HepG2 (cell line): ENCODE results near the gene SGPL1. TPM values are rescaled to one million over a fixed set of nuclear protein-coding genes. Genes with fewer than 3 reads are reported as not detected.

Experiments
- ATAC-seq: fragments of 200-7000 bp; cut with Tn5 transposase; 3 replicates; pipeline ENCODE4 v1.9.1; 2020; ENCODE audit warnings: mild to moderate bottlenecking, moderate library complexity
- BruUV-seq: library from RNA; stranded (reverse); fragments of 400-500 nt; replicated peaks from 2 replicates; lab custom pipeline; 2021; lab: Mats Ljungman, UMichigan
- CTCF ChIA-PET: fragments of 300-600 bp; formaldehyde crosslinking; extraction: SDS; loops from one replicate; lab custom pipeline; 2021; ENCODE audit warnings: low total read pairs, inconsistent platforms, low intra/inter-chr PET ratio; lab: Yijun Ruan, JAX
- POLR2A ChIA-PET: fragments of 350-600 bp; sonication (Branson Sonifier 250); formaldehyde crosslinking; loops from one replicate; lab custom pipeline; 2020; ENCODE audit warnings: antibody characterized with exemption, inconsistent platforms; lab: Yijun Ruan, JAX
- DNase-seq: peaks from one replicate; pipeline ENCODE4 v3.0.0-alpha.2; 2015; ENCODE audit warnings: low spot score
- FAIRE-seq: peaks from 3 replicates; lab custom pipeline; 2011; peaks lifted over from hg19 to GRCh38; lab: Jason Lieb, UNC
- H2AFZ ChIP-seq: one replicate; pipeline ENCODE4 v1.6.1; 2011; ENCODE audit warnings: low read length, inconsistent platforms
- H3K27ac ChIP-seq: fragments of 300-600 bp; 3 replicates; pipeline ENCODE4 v1.8.0; 2011; ENCODE audit warnings: mixed run types, mild to moderate bottlenecking, mixed read lengths, low read length, inconsistent platforms; ENCODE audit not compliant: insufficient read depth; ENCODE audit errors: extremely low read length
- H3K27me3 ChIP-seq, 2 experiments: fragments of 200-600 bp in 1 of 2; 2 replicates in 1 of 2; 3 replicates in 1 of 2; pipeline versions ENCODE4 v1.6.0 to v1.8.0; 2011; ENCODE audit warnings: low read length in 2 of 2, mild to moderate bottlenecking in 2 of 2, moderate library complexity in 2 of 2, inconsistent platforms in 1 of 2; ENCODE audit not compliant: insufficient read depth in 2 of 2, control insufficient read depth in 1 of 2
- H3K36me3 ChIP-seq, 2 experiments: fragments of 200-600 bp in 1 of 2; replicated peaks in 1 of 2; 2 replicates in 1 of 2; 3 replicates in 1 of 2; pipeline versions ENCODE4 v1.5.1 to v1.8.0; 2011; ENCODE audit warnings: low read length in 2 of 2, inconsistent platforms in 1 of 2; ENCODE audit not compliant: insufficient read depth in 2 of 2, control insufficient read depth in 1 of 2
- H3K4me1 ChIP-seq: 2 replicates; pipeline ENCODE4 v1.5.1; 2012; ENCODE audit warnings: low read length, inconsistent platforms; ENCODE audit not compliant: insufficient read depth
- H3K4me2 ChIP-seq: 2 replicates; pipeline ENCODE4 v1.6.0; 2011; ENCODE audit warnings: low read depth, low read length, inconsistent platforms
- H3K4me3 ChIP-seq, 3 experiments: fragments of 200-600 bp in 1 of 3; sonication (generic), shearing (Covaris generic) in 1 of 3; replicated peaks in 1 of 3; 2 replicates each; pipeline ENCODE4 v1.5.1; 2011 to 2016; ENCODE audit warnings: low read length in 3 of 3, inconsistent platforms in 2 of 3, low read depth in 2 of 3, mild to moderate bottlenecking in 2 of 3, control low read depth in 1 of 3, mixed read lengths in 1 of 3; ENCODE audit not compliant: insufficient read depth in 1 of 3
- H3K79me2 ChIP-seq: one replicate; pipeline ENCODE4 v1.6.1; 2011; ENCODE audit warnings: low read length, inconsistent platforms; ENCODE audit not compliant: insufficient read depth
- H3K9ac ChIP-seq: 2 replicates; pipeline ENCODE4 v1.6.0; 2011; ENCODE audit warnings: mild to moderate bottlenecking, low read depth, low read length, inconsistent platforms; ENCODE audit not compliant: insufficient read depth
- H3K9me3 ChIP-seq: 2 replicates; pipeline ENCODE4 v1.5.1; 2012; ENCODE audit warnings: mild to moderate bottlenecking, low read length
- H4K20me1 ChIP-seq: 2 replicates; pipeline ENCODE4 v1.6.0; 2011; ENCODE audit warnings: inconsistent platforms, mild to moderate bottlenecking, low read length, moderate library complexity; ENCODE audit not compliant: insufficient read depth
- AKNA ChIP-seq: sonication (generic); formaldehyde crosslinking; IDR thresholded peaks from 2 replicates; pipeline ENCODE4 v1.4.0; 2020; ENCODE audit warnings: missing genetic modification reagents, borderline replicate concordance
- ARID3A ChIP-seq: IDR thresholded peaks from 2 replicates; pipeline ENCODE4 v1.6.1; 2012; ENCODE audit warnings: low read depth, low read length, improper control_type of control experiment
- DNMT1 ChIP-seq: sonication (generic); formaldehyde crosslinking; IDR thresholded peaks from 2 replicates; pipeline ENCODE4 v1.5.1; 2020; ENCODE audit warnings: mild to moderate bottlenecking, missing genetic modification reagents
- HNRNPLL ChIP-seq: fragments of 200-400 bp; formaldehyde crosslinking; IDR thresholded peaks from 2 replicates; pipeline ENCODE4 v1.6.1; 2017; ENCODE audit warnings: mild to moderate bottlenecking, low read depth, low read length; ENCODE audit not compliant: poor library complexity, severe bottlenecking
- HOXD1 ChIP-seq: sonication (generic); formaldehyde crosslinking; IDR thresholded peaks from 2 replicates; pipeline ENCODE4 v1.5.0; 2020; ENCODE audit warnings: missing genetic modification reagents
- KMT2B ChIP-seq: IDR thresholded peaks from 2 replicates; pipeline ENCODE4 v1.6.1; 2016; ENCODE audit warnings: missing genetic modification reagents, missing compliant biosample characterization
- MIER3 ChIP-seq: IDR thresholded peaks from 2 replicates; pipeline ENCODE4 v1.6.1; 2016; ENCODE audit warnings: missing compliant biosample characterization, borderline replicate concordance
- SKIL ChIP-seq: sonication (generic); formaldehyde crosslinking; IDR thresholded peaks from 2 replicates; pipeline ENCODE4 v1.8.0; 2022; ENCODE audit warnings: missing genetic modification reagents, mild to moderate bottlenecking, moderate library complexity, borderline replicate concordance
- SNRNP70 ChIP-seq: fragments of 200-400 bp; formaldehyde crosslinking; IDR thresholded peaks from 2 replicates; pipeline ENCODE4 v1.6.1; 2017; ENCODE audit warnings: mild to moderate bottlenecking, low read depth, low read length, moderate library complexity
- TRAFD1 ChIP-seq: sonication (generic); formaldehyde crosslinking; IDR thresholded peaks from 2 replicates; pipeline ENCODE4 v1.5.1; 2020; ENCODE audit warnings: missing genetic modification reagents, mild to moderate bottlenecking, borderline replicate concordance
- ZNF225 ChIP-seq: sonication (generic); formaldehyde crosslinking; IDR thresholded peaks from 2 replicates; pipeline ENCODE4 v1.4.0; 2020; ENCODE audit warnings: mild to moderate bottlenecking, missing genetic modification reagents
- WGBS: methylation state at CpG from one replicate; pipeline ENCODE4 v1.1.6; 2017; ENCODE audit warnings: low lambda C conversion rate; 5-methylcytosine and 5-hydroxymethylcytosine counted together
- in situ Hi-C: cut with HindIII; loops from 2 replicates; pipeline ENCODE4 v1.10.0; 2017; ENCODE audit warnings: low pct_unique_long_range_greater_than_20kb; ENCODE audit not compliant: extremely low pct_ligation_motif_present
- intact Hi-C: fragments of 100-400 bp; cut with micrococcal nuclease; formaldehyde crosslinking; loops from one replicate; pipeline ENCODE4 v1.10.0; 2022; ENCODE audit not compliant: unreplicated experiment
- polyA plus RNA-seq, 8 experiments: library from polyadenylated mRNA; depleted of rRNA in 3 of 8; stranded (reverse) in 7 of 8; unstranded in 1 of 8; fragments of >200 nt; fragmentation: Illumina TruSeq in 4 of 8; extraction: Trizol in 4 of 8; gene quantifications; 2 replicates each; pipeline versions ENCODE4 v1.2.1 to v1.2.3, GENCODE V29; 2011 to 2016; ENCODE audit warnings: low read depth in 4 of 8, missing spikeins in 1 of 8, mixed read lengths in 1 of 8; ENCODE audit not compliant: insufficient read depth in 1 of 8
- total RNA-seq, 5 experiments: library from RNA; depleted of rRNA; stranded (reverse); fragments of >200 nt; fragmentation: Illumina TruSeq; extraction: Trizol; gene quantifications; 2 replicates each; pipeline ENCODE4 v1.2.3, GENCODE V29; 2016; ENCODE audit warnings: low read depth in 1 of 5

SGPL1 gene
- total and polyA plus RNA-seq, 2 of the 13 experiments (the other 11 are each of a cell fraction or from before 2014, with no cell fraction given), result 17.6 to 25.0 TPM

- TF ChIP-seq SKIL (CRISPR knock-in tag) (no peak), KMT2B (CRISPR knock-in tag) (no peak), ZNF225 (CRISPR knock-in tag) (no peak), TRAFD1 (CRISPR knock-in tag) (no peak), DNMT1 (CRISPR knock-in tag) (no peak), HNRNPLL (no peak)
Measured at GRCh38 chr10:70780772-70781171, 35.0 kb upstream of the SGPL1 start (continued).

GRCh38 chr10:70781461-70782051 is 34.2 kb upstream of the SGPL1 start:
- 52% methylated on average over 6 of the region's 8 CpGs for WGBS
- no TSS peak for BruUV-seq

More at GRCh38 chr10:70781461-70782051, 34.2 kb upstream of the SGPL1 start:
- no peak overlapping the region for H3K4me3 ChIP-seq
- ATAC-seq, result no peak
- H3K79me2 ChIP-seq, result no peaks in the 10 kb centered on the region
- no peaks in the 10 kb centered on the region for H3K36me3 ChIP-seq
- peaks cover 11 to 48% of the 10 kb centered on the region in 2 experiments; a peak in 3 of 5 replicates for H3K27me3 ChIP-seq
- CTCF ChIA-PET, result no interaction called here
- intact Hi-C loops (no loop called here), in situ Hi-C loops (no loop called here)
- no peak overlapping the region for H3K9ac ChIP-seq
- H3K4me1 ChIP-seq, result no peaks in the 10 kb centered on the region
- POLR2A ChIA-PET, result no interaction called here
- no peak for TF ChIP-seq SNRNP70
- TF ChIP-seq HOXD1 (CRISPR knock-in tag), result no peak
- TF ChIP-seq AKNA (CRISPR knock-in tag), result no peak
- TF ChIP-seq ARID3A, result no peak
- no peak for TF ChIP-seq MIER3
- H3K27ac ChIP-seq, result no peak overlapping the region
- H2AFZ ChIP-seq, result no peak overlapping the region
- no peak for FAIRE-seq
- no peak for DNase-seq
- H3K9me3 ChIP-seq, result no peaks in the 10 kb centered on the region
- no peak overlapping the region for H3K4me2 ChIP-seq
- H4K20me1 ChIP-seq, result no peaks in the 10 kb centered on the region
